MM.1S (cell line): Measurements from ENCODE around the gene ACSL4.
"Not testable (repeated sequence)": the region's sequence is repeated elsewhere in the genome, so short reads cannot be mapped to it uniquely, and the experiment has no call there.

ENCODE experiments used
- DNase-seq: peaks from one replicate; pipeline ENCODE4 v3.0.0-alpha.2; 2015
- H2AFZ ChIP-seq: fragments of 300-600 bp; sonication (generic); 2 replicates; pipeline ENCODE4 v1.6.0; 2016; ENCODE audit warnings: antibody characterized with exemption, low read length
- H3F3A ChIP-seq: fragments of 300-600 bp; sonication (generic); 2 replicates; pipeline ENCODE4 v1.6.1; 2016; ENCODE audit warnings: mild to moderate bottlenecking, antibody characterized with exemption, low read length, moderate library complexity, mixed read lengths; ENCODE audit not compliant: insufficient read depth
- H3K27ac ChIP-seq: fragments of 300-600 bp; sonication (generic); 2 replicates; pipeline ENCODE4 v1.5.1; 2016; ENCODE audit warnings: mild to moderate bottlenecking, low read length
- H3K27me3 ChIP-seq: fragments of 300-600 bp; sonication (generic); replicated peaks from 2 replicates; pipeline ENCODE4 v1.6.0; 2016; ENCODE audit warnings: low read length; ENCODE audit not compliant: insufficient read depth
- H3K36me3 ChIP-seq: fragments of 300-600 bp; sonication (generic); replicated peaks from 2 replicates; pipeline ENCODE4 v1.6.1; 2016; ENCODE audit warnings: mild to moderate bottlenecking, low read length, mixed read lengths; ENCODE audit not compliant: insufficient read depth
- H3K4me1 ChIP-seq: fragments of 300-600 bp; sonication (generic); 2 replicates; pipeline ENCODE4 v1.6.1; 2016; ENCODE audit warnings: low read length, mixed read lengths
- H3K4me2 ChIP-seq: fragments of 300-600 bp; sonication (generic); 2 replicates; pipeline ENCODE4 v1.6.0; 2016; ENCODE audit warnings: low read depth, low read length
- H3K4me3 ChIP-seq: fragments of 300-600 bp; sonication (generic); 2 replicates; pipeline ENCODE4 v1.5.1; 2016; ENCODE audit warnings: low read length, mixed read lengths
- H3K79me2 ChIP-seq: fragments of 300-600 bp; sonication (generic); 2 replicates; pipeline ENCODE4 v1.6.1; 2016; ENCODE audit warnings: mixed run types, low read length, mixed read lengths
- H3K9ac ChIP-seq: fragments of 300-600 bp; sonication (generic); 2 replicates; pipeline ENCODE4 v1.6.1; 2016; ENCODE audit warnings: low read length, mixed read lengths
- H3K9me2 ChIP-seq: fragments of 300-600 bp; sonication (generic); replicated peaks from 2 replicates; pipeline ENCODE4 v1.6.1; 2016; ENCODE audit warnings: mild to moderate bottlenecking, low read length, mixed read lengths; ENCODE audit not compliant: insufficient read depth
- H3K9me3 ChIP-seq: fragments of 300-600 bp; sonication (generic); replicated peaks from 2 replicates; pipeline ENCODE4 v1.6.1; 2016; ENCODE audit warnings: mild to moderate bottlenecking, low read length, mixed read lengths; ENCODE audit not compliant: insufficient read depth
- H4K20me1 ChIP-seq: fragments of 300-600 bp; sonication (generic); 2 replicates; pipeline ENCODE4 v1.6.1; 2016; ENCODE audit warnings: mild to moderate bottlenecking, low read length, moderate library complexity, mixed read lengths; ENCODE audit not compliant: insufficient read depth
- EZH2 ChIP-seq: fragments of 300-600 bp; sonication (generic); optimal IDR thresholded peaks from 2 replicates; pipeline ENCODE3; 2017; ENCODE audit warnings: low read depth, mild to moderate bottlenecking, antibody characterized with exemption, low read length, mixed read lengths
- EZH2phosphoT487 ChIP-seq: fragments of 300-600 bp; sonication (generic); IDR thresholded peaks from 2 replicates; pipeline ENCODE4 v1.6.1; 2018; ENCODE audit warnings: antibody characterized with exemption, low read length
- TF ChIP-seq, protein P1 (sequence below): fragments of 300-600 bp; sonication (generic); IDR thresholded peaks from 2 replicates; pipeline ENCODE4 v1.5.1; 2016; ENCODE audit warnings: antibody characterized with exemption, low read length, mixed read lengths

The ACSL4 gene

DNA sequence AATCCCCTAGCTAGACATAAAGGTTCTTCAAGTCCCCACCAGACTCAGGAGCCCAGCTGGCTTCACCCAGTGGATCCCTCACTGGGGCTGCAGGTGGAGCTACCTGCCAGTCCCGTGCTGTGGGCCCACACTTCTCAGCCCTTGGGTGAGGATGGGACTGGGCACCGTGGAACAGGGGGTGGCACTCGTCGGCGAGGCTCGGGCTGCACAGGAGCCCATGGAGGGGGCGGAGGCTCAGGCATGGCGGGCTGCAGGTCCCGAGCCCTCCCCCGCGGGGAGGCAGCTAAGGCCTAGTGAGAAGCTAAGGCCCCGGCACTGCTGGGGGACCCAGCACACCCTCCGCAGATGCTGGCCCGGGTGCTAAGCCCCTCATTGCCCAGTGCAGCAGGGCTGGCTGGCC is 16.1 kb upstream of the ACSL4 start:
- H2AFZ ChIP-seq: no peak overlapping the region

DNA sequence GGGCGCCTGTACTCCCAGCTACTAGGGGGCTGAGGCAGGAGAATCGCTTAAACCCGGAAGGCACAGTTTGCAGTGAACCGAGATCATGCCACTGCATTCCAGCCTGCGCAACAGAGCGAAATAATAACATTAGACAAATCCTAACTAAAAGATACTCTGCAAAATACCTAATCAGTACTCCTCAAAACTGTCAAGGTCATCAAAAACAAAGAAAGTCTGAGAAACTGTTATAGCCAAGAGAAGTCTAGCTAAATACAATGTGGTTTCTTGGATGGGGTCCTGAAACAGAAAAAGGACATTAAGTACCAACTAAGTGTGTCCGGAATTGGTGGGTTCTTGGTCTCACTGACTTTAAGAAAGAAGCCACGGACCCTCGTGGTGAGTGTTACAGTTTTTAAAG is 14.6 kb upstream of the ACSL4 start:
- Histone ChIP-seq H2AFZ (no peak overlapping the region), H3K9ac (no peak overlapping the region), H4K20me1 (no peaks in the 10 kb centered on the region), H3K9me3 (no peaks in the 10 kb centered on the region), H3K4me1 (no peaks in the 10 kb centered on the region), H3F3A (no peaks in the 10 kb centered on the region), H3K79me2 (no peaks in the 10 kb centered on the region), H3K4me2 (no peak overlapping the region), H3K4me3 (no peak overlapping the region), H3K27ac (no peak overlapping the region), H3K9me2 (no peaks in the 10 kb centered on the region), H3K36me3 (no peaks in the 10 kb centered on the region), H3K27me3 (no peaks in the 10 kb centered on the region)
- no peak for DNase-seq
- TF ChIP-seq, protein P1, sequence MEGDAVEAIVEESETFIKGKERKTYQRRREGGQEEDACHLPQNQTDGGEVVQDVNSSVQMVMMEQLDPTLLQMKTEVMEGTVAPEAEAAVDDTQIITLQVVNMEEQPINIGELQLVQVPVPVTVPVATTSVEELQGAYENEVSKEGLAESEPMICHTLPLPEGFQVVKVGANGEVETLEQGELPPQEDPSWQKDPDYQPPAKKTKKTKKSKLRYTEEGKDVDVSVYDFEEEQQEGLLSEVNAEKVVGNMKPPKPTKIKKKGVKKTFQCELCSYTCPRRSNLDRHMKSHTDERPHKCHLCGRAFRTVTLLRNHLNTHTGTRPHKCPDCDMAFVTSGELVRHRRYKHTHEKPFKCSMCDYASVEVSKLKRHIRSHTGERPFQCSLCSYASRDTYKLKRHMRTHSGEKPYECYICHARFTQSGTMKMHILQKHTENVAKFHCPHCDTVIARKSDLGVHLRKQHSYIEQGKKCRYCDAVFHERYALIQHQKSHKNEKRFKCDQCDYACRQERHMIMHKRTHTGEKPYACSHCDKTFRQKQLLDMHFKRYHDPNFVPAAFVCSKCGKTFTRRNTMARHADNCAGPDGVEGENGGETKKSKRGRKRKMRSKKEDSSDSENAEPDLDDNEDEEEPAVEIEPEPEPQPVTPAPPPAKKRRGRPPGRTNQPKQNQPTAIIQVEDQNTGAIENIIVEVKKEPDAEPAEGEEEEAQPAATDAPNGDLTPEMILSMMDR: no peak
- TF ChIP-seq EZH2 (no peak), EZH2phosphoT487 (no peak)

More for the DNA sequence above, 16.1 kb upstream of the ACSL4 start:
- no peaks in the 10 kb centered on the region for H3K79me2 ChIP-seq
- no peaks in the 10 kb centered on the region for H3K9me2 ChIP-seq
- no peak overlapping the region for H3K4me2 ChIP-seq
- H3K27me3 ChIP-seq: no peaks in the 10 kb centered on the region
- no peaks in the 10 kb centered on the region for H3K4me1 ChIP-seq
- no peak for DNase-seq
- no peaks in the 10 kb centered on the region for H3F3A ChIP-seq
- H3K9ac ChIP-seq: no peak overlapping the region
- no peaks in the 10 kb centered on the region for H4K20me1 ChIP-seq
- TF ChIP-seq, protein P1: no peak
- TF ChIP-seq EZH2: no peak
- TF ChIP-seq EZH2phosphoT487: no peak
- no peak overlapping the region for H3K4me3 ChIP-seq
- no peaks in the 10 kb centered on the region for H3K9me3 ChIP-seq
- no peaks in the 10 kb centered on the region for H3K36me3 ChIP-seq
- H3K27ac ChIP-seq: no peak overlapping the region

- Histone ChIP-seq H3K27me3 (no peaks in the 10 kb centered on the region), H3K9me3 (no peaks in the 10 kb centered on the region), H2AFZ (no peak overlapping the region), H3K36me3 (no peaks in the 10 kb centered on the region), H3K4me2 (no peak overlapping the region), H3K27ac (no peak overlapping the region), H3K9ac (no peak overlapping the region), H4K20me1 (no peaks in the 10 kb centered on the region), H3K9me2 (no peaks in the 10 kb centered on the region), H3F3A (no peaks in the 10 kb centered on the region), H3K4me1 (no peaks in the 10 kb centered on the region), H3K4me3 (no peak overlapping the region), H3K79me2 (no peaks in the 10 kb centered on the region)
- DNase-seq: no peak
- TF ChIP-seq EZH2phosphoT487: no peak
- no peak for TF ChIP-seq EZH2
- TF ChIP-seq, protein P1: no peak
Measured at GRCh38 chrX:109742722-109743121, 9.7 kb upstream of the ACSL4 start.

GRCh38 chrX:109740896-109741295 is 7.8 kb upstream of the ACSL4 start:
- not testable (repeated sequence) for H2AFZ ChIP-seq, H3K4me2 ChIP-seq, H3K27ac ChIP-seq, DNase-seq, H3K9me3 ChIP-seq, H3K4me3 ChIP-seq, H3K36me3 ChIP-seq, H3K9ac ChIP-seq, H4K20me1 ChIP-seq, H3F3A ChIP-seq, H3K4me1 ChIP-seq, H3K27me3 ChIP-seq, H3K9me2 ChIP-seq, H3K79me2 ChIP-seq
